GM18868 (cell line): Measurements from ENCODE around the gene PDE7B.
"Not testable (repeated sequence)": the region's sequence is repeated elsewhere in the genome, so short reads cannot be mapped to it uniquely, and the experiment has no call there.

ENCODE experiments used
- ATAC-seq: cut with Tn5 transposase; IDR thresholded peaks from one replicate; pipeline ENCODE4 v1.9.1; 2021; ENCODE audit warnings: mild to moderate bottlenecking, moderate library complexity; ENCODE audit not compliant: unreplicated experiment

The PDE7B gene

DNA sequence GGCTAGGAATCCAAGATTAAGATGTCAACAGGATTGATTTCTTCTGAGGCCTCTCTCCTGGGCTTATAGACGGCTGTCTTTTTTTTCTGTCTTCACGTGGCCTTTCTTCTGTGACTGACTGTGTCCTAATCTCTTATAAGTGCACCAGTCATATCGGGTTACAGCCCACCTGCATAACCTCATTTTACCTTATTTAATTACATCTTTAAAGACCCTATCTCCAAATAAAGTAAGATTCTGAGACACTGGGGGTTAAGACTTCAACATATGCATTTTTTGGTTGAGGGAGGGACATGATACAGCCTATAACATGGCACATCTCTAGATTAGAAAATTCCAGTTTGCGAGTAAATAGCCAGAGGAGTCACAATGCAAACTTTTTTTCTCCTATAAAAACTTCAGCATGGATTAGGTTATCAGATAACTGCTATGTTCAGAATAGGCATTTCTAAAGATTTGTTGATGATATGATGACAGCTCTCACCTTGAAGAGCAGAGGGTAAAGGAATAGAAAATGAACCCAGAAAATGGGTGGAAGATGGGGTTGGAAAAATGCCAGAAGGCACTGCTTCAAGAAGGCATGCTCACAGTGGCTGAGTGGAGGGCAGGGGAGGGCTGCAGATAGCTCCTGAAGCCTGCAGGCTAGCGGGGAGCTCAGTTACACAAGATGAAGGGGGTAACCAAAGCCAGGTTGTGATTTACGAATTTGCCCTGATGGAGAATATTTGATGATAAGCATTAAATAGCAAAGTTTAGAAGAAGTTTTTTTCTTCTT lies 8.7 kb upstream of the PDE7B start:
- ATAC-seq, result no peak

DNA sequence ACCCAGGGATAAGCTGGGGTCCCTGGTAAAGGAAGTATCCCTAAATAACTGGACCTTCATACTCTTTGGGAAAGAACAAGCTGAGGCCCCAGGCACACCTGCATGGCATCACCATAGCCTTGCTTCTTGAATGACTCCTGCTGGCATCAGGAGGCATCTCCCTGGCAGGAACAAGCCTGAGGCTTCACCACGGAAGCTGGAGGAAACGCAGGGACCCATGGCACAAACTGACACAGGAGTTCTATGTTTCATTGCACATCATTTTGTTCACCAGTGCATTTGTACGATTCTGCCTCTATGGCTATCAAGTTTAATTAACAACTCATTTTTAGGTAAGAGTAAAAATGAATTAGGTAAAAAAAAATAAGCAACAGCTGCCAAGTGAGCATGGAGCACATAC lies 619 bp upstream of the PDE7B start:
- ATAC-seq, result no peak

DNA sequence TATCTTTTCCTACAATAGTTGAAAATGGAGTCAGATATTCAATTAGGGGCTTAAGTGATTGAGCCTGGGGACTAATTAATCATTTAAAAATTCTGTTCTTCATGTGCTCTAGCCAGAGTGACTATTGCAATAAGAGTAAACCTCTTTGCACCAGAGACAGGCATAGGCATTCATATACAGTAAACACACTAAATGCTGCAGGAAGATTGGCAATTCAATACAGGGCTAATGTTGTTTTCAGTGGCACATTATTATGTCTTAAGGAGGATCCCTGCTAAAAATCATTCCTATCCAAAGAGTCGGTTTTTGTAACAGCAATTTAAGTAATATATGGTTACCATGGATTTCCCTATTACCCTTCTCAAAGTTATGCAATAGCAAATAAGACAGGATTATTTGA lies 1.2 kb downstream of the PDE7B start:
- no peak for ATAC-seq

DNA sequence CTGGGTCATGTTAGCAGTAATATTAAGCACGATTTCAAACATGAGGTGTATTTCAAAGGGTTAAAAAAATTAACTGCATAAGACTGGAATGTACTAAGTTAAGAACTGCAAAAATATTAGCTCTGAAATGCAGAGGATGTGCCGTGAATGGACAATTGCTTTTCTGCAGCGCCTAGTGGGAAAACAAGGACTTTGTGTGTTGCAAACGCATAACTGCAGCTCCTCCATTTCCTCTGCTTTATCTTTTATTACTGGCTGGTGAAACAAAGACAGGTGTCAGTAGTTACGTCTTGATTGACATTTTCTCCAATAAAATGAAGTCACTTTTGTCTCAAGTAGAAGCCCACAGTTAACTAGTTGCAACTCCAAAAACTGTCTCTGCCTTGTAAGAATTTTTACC lies 1.7 kb downstream of the PDE7B start:
- no peak for ATAC-seq

DNA sequence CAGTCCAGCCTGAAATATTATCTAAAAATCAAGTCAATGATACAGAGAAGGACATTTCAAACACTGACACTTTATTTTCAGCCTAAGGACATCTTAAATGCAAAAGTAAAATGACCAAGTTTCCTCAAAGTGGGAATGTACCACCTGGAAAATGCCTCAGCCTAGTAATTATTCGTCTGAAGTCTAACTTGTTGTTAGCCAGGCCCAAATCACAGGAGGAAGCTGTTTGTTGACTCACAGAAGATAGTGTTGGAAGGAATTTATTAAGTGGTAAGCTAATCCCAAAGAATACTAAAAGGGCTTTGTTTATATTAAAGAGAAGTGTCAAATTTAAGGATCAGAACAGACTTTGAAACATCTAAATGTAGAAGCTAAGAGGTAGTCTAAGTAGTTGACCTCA lies 2.5 kb downstream of the PDE7B start:
- ATAC-seq, result no peak

DNA sequence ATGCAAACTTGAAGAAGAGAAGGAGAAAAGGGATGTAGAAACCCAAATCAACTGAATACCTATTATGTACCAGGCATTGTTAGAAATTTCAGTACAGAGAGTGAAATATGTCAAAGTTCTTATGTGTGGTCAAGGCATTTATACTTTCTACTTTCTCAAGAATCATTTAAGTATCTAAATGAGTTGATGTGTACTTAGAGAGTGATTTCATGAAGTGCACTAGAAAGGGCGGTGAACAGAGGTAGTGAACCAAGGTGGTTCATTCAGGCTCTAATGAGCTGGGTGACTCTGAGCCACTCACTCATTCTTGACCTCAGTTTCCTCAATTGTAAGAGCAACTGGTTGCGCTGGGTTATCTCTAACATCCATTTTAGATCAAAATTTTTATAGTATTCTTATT lies 3.3 kb downstream of the PDE7B start:
- ATAC-seq, result peak; percentile 76

DNA sequence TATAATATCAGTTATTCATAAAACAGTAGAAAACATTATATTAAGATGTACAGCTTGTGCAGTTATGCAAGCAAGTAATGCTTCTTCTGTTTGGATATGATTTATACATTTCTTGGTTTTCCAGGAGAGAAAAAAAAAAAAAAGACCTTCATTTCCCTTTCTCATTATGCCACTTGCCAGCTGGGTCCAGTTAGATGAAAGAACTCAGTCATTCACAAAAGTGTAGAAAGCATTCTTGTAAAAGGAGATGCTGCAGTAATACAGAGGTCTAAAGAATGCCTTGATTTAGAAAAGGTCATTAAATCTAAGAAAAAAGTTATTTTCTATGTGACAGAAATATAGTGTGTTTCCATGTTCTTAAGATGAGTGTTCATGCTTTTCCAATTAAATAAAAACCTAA lies 7.4 kb downstream of the PDE7B start:
- no peak for ATAC-seq

DNA sequence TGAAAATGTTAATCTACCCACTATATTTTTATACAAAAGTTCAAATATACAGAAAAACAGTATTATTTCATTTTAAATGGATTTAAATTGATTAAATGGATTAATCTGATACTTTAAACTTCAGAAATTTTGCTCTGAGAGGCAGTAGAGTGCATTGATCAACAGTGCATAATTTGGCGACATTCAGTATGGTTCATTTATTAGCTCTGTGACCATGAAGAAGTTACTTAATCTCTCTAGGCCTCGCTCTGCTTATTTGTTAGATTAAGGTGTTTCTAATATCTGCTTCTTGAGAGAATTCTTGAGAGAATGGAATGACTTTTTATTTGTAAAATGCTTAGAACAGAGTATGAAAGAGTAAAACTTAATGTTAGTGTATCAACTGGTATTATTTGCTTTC lies 8.9 kb downstream of the PDE7B start:
- ATAC-seq, result no peak

DNA sequence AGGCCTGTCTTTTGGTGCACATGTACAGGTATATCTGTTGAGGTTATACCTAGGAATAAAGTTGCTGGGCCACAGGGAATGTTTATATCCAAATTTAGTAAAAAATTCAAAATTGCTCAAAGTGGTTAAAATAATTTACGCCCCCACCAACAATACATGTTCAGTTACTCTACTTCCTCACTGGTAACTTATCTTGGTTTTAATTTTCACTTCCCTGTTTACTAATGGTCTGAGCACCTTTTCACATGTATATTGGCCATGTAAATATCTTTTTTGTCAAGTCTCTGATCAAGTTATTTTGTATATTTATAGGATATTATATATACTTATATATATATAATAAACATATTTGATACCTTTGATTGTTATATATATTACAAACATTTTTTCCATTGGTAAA lies 9.7 kb downstream of the PDE7B start:
- ATAC-seq, result peak; percentile 89

DNA sequence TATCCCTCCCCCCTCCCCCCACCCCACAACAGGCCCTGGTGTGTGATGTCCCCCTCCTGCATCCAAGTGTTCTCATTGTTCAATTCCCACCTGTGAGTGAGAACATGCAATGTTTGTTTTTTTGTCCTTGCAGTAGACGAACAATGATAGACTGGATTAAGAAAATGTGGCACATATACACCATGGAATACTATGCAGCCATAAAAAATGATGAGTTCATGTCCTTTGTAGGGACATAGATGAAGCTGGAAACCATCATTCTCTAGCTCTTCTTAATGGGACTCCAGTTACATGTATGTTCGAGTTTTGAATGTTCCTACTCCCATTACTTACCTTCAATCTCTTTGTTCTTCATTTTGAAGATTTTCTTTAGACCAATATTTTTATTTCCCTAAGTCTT lies 13.4 kb downstream of the PDE7B start:
- not testable (repeated sequence) for ATAC-seq

DNA sequence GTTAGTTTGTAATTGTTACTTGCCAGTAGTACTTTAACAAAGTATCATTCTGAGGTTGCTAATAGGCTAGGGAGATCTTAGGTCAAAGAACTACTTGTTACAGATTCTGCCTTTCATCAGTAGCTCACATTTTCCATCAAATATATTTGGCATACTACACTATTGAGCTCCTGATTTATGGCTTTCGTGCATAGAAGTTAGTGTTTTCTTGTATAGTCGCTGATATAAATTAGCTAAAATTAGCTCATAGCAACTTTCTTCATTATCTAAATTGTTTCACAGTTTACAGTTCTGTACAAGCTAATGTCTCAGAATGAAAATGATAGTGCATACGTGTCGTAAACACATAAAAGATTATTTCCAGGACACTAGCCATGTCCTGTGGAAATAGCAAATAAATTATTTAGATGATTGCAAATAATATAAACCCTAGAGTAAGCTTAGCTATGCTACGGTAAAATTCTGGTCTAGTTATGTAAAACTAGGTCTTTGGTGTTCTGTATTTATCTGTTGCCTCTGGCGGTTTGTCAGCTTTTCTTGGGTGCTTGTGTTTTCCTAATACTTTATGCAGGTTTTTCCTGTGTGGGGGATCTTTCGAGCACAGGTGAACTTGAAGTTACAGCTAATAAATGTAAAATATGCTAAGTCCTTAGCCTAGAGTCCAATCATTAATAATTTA lies 15.1 kb downstream of the PDE7B start:
- ATAC-seq, result no peak

DNA sequence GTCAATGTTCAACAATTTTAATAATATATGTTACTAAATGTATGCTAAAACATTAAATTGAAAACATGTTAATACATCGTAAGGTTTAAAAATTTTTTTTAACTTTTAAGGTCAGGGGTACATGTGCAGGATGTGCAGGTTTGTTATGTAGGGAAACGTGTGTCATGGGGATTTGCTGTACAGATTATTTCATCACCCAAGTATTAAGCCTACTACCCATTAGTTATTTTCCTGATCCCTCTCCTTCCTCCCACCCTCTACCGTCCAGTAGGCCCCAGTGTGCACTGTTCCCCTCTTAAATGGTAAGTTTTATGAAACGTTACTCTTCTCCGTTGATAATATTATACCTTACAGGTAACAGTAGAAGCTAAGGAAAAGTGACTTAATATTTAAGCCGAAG lies 15.8 kb downstream of the PDE7B start:
- ATAC-seq, result no peak

DNA sequence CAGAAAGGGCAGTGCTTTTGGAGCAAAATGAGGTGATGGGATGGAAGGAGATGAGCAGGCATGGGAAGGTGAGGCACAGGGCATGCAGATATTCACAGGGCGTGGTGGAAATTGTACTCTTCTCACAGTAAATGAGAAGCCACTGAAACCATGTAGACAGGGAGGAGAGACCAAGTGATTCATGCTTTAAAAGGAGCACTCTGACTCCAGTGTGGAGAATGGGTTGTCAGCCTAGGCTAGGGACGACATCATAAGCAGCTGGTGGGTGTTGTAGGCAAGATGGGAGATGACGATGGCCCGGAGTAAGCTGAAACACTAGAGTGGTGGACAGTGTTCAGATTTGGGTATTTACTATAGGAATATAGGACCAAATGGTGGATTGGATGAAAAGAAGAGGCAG lies 18.4 kb downstream of the PDE7B start:
- ATAC-seq, result no peak

DNA sequence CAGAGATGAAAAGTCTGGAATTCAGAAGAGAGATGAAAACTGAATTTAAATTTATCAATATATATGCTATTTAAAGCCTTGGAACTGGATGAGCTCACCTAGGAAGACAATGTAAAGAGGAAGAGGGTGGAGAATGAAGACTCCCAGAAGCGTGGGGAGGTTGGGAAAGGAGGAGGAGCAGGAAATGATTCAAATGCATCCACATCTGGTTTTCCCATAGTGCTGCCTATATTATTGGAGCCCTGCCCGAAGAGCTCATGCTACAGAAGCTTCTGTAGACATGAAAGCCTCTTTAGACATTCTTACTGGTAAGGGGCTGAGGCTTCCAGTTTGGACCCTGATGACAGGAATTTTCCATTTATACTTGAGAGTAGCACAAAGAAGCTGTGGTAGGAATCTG lies 19.2 kb downstream of the PDE7B start:
- no peak for ATAC-seq

DNA sequence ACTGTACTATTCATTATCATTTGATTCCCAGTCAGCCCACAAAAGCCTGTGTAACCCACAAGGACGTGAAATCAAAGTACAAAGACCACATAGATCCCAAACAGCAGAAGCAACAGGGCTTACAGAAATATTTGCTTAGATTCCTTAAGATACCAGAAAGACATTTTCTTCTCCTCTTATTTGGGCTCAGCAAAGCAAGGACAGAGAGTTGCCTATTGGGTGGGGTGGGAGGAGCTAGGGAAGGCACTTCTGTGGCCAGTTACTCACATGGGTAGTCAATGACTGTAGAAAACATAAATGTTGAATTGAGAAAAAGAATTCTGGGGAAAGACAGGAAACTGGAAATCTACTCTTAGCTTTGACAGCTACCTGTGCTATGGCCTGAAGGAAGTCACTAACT lies 19.8 kb downstream of the PDE7B start:
- ATAC-seq, result no peak

DNA sequence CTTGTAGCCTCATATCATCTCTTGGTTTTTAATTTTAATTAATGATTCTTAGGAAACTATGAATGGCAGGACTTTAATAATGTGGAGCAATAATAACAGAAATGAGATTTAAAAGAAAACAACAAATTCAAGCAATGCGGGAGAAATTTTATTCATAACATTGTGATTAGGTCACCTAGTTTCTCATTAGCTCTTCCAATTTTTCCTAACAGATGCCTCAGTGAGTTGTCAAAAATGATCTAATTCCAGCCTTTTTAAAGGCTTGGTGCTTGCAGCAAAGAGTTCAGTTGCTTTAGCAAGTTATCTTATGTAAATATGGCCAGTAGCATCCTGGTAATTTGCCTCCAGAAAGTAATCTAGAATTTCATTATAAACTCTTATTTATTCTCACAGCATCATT lies 20.4 kb downstream of the PDE7B start:
- no peak for ATAC-seq

DNA sequence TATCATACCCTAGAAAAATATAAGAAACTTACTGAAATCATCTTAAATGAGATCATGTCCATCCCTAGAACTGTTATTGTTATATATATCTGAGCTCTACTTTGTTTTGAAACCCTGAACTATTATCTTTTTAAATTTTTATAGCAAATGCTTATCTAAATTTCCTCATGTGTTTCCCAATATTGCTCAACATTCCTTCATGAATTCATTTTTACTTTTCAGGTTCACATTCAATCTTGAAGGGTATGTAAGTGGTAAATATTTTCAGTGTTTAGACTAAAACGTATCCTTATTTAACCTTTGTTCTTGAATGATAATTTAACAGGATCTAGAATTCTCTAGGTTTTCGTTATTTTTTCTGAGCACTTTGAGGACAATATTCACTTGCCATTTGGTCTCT lies 23.9 kb downstream of the PDE7B start:
- ATAC-seq, result no peak

DNA sequence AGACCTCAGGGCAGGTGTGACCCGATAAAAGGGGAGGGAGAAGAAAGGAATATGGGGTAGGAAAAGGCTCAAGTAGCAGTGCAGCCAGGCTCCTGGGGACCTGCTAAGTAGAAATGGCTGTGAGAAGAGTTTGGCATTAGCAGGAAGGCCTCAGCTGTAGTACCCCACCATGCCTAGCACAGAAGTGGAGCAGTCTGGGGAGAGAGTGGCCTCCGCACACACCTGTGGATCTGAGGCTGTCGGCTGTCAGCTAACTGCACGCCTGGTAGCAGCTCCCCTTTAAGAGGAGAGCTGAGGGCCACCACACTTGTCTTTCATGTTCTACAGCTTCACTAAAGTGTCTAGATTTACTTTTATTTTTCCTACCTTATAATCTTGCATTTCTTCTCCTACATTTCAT lies 24.6 kb downstream of the PDE7B start:
- no peak for ATAC-seq

DNA sequence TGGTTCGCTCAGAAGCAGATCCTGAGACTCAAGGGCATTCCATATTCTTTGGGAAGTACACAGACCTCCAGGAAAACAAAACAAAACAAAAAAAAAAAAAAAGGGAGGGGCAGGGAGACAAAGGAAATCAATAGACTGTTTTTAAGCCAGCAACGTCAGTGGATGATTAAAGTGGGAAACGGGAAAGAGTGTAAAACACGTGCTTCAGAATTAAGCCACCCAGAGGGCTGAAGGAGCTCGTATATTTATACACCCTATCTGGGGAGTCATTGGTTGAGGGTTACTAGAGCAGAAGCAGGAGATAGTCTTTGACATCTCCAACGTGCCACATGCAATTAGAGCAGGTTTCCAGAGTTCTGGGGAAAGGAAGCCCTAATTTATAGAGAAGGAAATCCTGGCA lies 26.2 kb downstream of the PDE7B start:
- no peak for ATAC-seq

DNA sequence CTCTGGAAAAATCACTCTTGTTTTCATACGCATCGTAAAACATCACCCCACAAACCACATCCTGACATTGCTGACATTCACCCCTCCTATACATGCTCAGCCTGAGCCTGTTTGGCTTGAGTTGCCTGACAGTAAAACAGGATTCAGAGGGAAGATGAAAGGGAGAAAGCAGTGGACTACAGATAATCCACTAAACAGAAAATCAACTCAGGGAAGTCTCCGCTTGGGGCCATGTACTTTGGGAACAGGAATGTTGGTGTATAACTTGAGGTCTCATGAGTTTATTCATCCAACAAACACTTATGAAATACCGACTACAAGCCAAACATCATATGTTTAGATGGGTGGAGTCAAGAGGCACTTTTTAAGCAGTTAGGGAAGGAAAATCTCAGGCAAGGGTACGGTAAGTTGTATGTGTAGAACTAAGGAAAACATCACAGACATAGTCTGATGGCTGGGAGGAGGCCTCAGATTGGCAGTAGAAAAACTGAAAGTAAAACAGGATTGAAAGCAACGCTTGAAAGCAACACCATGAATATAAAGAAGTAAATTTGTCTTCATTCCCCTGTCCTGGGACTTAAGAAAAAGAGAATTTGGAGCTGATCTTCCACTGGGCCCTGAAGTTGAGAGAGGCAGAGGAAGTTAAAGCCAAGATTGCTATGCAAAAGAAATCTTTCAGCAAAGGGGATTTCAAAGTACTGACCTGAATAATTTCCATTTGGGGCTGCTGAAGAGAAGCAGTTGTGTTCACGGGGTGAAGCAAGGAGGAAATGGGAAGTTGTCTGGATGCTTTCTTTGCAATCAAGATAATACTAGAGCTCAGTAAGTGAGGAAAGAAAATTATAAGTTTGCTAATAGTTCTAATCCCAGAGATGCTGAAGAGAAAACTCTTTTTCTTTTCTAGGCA lies 28.8 kb downstream of the PDE7B start:
- ATAC-seq, result peak; percentile 93

DNA sequence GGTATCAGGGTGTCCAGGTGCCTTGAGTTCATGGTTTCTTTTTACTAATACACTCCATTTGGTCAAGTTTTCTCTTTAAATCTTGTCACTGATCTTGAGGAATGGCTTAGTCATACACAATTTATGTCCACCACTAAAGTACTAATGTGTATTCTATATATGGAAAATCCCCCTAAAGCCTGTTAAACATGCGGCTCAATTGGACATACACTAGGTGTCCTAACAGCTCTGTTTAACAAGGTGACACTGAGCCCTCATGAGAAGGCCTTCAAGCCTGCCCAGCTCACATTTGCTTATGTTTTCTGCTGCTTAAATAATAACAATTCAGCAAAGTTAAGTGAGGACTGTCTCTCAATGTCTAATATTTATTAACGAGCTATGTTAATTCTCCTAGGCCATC lies 31.5 kb downstream of the PDE7B start:
- no peak for ATAC-seq

DNA sequence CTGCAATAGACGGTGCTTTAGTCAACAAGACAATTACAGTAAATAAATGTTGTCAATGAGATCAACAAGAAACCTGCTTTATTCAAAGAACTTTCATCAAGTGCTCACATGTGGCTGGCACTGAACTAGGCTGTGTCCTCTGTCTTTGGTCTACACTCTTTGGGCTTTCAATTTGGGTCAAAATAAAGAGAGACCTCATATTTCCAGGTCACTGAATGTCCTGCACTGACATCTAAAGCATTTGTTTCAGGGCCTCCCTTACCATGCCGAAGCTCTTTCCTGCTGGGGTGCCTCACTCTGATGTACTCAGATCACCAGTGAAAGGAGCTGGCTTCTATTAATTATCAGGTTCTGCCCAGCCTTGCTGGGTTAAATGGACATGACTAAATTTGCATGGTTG lies 32.0 kb downstream of the PDE7B start:
- no peak for ATAC-seq
